GM21390 (cell line): ENCODE results near the gene HSD17B2.

ENCODE experiments used
- ATAC-seq: cut with Tn5 transposase; IDR thresholded peaks from one replicate; pipeline ENCODE4 v1.9.1; 2021; ENCODE audit not compliant: unreplicated experiment

HSD17B2 gene

GRCh38 chr16:82047374-82047773, 12.3 kb downstream of the HSD17B2 start:
- ATAC-seq = no peak

GRCh38 chr16:82047787-82048186, 12.7 kb downstream of the HSD17B2 start:
- ATAC-seq = no peak

GRCh38 chr16:82049484-82049883, 14.4 kb downstream of the HSD17B2 start:
- ATAC-seq = no peak

- no peak for ATAC-seq
Measured at GRCh38 chr16:82050506-82050905, 15.5 kb downstream of the HSD17B2 start.

GRCh38 chr16:82050909-82051357, 15.9 kb downstream of the HSD17B2 start:
- ATAC-seq = no peak

- no peak for ATAC-seq
Measured at GRCh38 chr16:82051656-82052055, 16.6 kb downstream of the HSD17B2 start.

- ATAC-seq = no peak
Measured at GRCh38 chr16:82055117-82055516, 20.1 kb downstream of the HSD17B2 start.

- no peak for ATAC-seq
Measured at GRCh38 chr16:82055728-82056549, 20.9 kb downstream of the HSD17B2 start.

- no peak for ATAC-seq
Measured at GRCh38 chr16:82056550-82056896, 21.5 kb downstream of the HSD17B2 start.

GRCh38 chr16:82059161-82059982, 24.3 kb downstream of the HSD17B2 start:
- ATAC-seq = no peak

- ATAC-seq = no peak
Measured at GRCh38 chr16:82059983-82060421, 24.9 kb downstream of the HSD17B2 start.

- no peak for ATAC-seq
Measured at GRCh38 chr16:82061861-82062525, 26.9 kb downstream of the HSD17B2 start.

- ATAC-seq = no peak
Measured at GRCh38 chr16:82062645-82063058, 27.6 kb downstream of the HSD17B2 start.

- no peak for ATAC-seq
Measured at GRCh38 chr16:82063456-82064082, 28.5 kb downstream of the HSD17B2 start.

GRCh38 chr16:82067042-82067803, 32.2 kb downstream of the HSD17B2 start:
- no peak for ATAC-seq

- ATAC-seq = no peak
Measured at GRCh38 chr16:82067804-82068325, 32.8 kb downstream of the HSD17B2 start.

GRCh38 chr16:82070656-82071369, 35.8 kb downstream of the HSD17B2 start:
- ATAC-seq = no peak

GRCh38 chr16:82071421-82071820, 36.4 kb downstream of the HSD17B2 start:
- ATAC-seq = no peak

GRCh38 chr16:82072313-82072712, 37.3 kb downstream of the HSD17B2 start:
- ATAC-seq = no peak
